Endothelial cell (in vitro differentiated cells): Measurements from ENCODE around the gene RNF220. TPM values are rescaled to one million over a fixed set of nuclear protein-coding genes. Genes with fewer than 3 reads are reported as not detected.
A peak's percentile ranks its signal among the peaks of the same experiment; 100 is the strongest.

Experiments
- DNase-seq: peaks from one replicate; pipeline ENCODE4 v3.0.0; 2021; ENCODE audit warnings: low spot score
- H3K27ac Mint-ChIP-seq: one replicate; pipeline ENCODE4 v1.8.0; 2021; ENCODE audit warnings: mixed read lengths, inconsistent platforms; ENCODE audit not compliant: unreplicated experiment
- H3K27me3 Mint-ChIP-seq: one replicate; pipeline ENCODE4 v1.8.0; 2021; ENCODE audit warnings: mild to moderate bottlenecking, moderate library complexity, mixed read lengths, inconsistent platforms; ENCODE audit not compliant: unreplicated experiment
- H3K36me3 Mint-ChIP-seq: one replicate; pipeline ENCODE4 v1.8.0; 2021; ENCODE audit warnings: mild to moderate bottlenecking, low read depth, mixed read lengths, inconsistent platforms; ENCODE audit not compliant: unreplicated experiment
- H3K4me1 Mint-ChIP-seq: one replicate; pipeline ENCODE4 v1.8.0; 2021; ENCODE audit warnings: mild to moderate bottlenecking, mixed read lengths, inconsistent platforms; ENCODE audit not compliant: unreplicated experiment
- H3K4me3 Mint-ChIP-seq: one replicate; pipeline ENCODE4 v1.8.0; 2021; ENCODE audit warnings: mild to moderate bottlenecking, mixed read lengths, inconsistent platforms; ENCODE audit not compliant: unreplicated experiment
- H3K9me3 Mint-ChIP-seq: one replicate; pipeline ENCODE4 v1.8.0; 2021; ENCODE audit warnings: mixed read lengths, inconsistent platforms; ENCODE audit not compliant: unreplicated experiment
- total RNA-seq: library from RNA; stranded (reverse); fragmentation: NEBNext Ultra II Directional; extraction: Animal tissue kit (Norgen Biotek cat#: 25700); gene quantifications from one replicate; pipeline ENCODE4 v1.2.1, GENCODE V29; 2021; ENCODE audit not compliant: unreplicated experiment
- TF ChIP-seq, protein P1 (sequence below): fragments of 200-600 bp; sonication (generic); IDR thresholded peaks from one replicate; pipeline ENCODE4 v1.5.0; 2021; ENCODE audit warnings: antibody characterized with exemption; ENCODE audit not compliant: unreplicated experiment

Gene RNF220
- total RNA-seq, 1 donor from 2014 or later: 87.5 TPM

DNA sequence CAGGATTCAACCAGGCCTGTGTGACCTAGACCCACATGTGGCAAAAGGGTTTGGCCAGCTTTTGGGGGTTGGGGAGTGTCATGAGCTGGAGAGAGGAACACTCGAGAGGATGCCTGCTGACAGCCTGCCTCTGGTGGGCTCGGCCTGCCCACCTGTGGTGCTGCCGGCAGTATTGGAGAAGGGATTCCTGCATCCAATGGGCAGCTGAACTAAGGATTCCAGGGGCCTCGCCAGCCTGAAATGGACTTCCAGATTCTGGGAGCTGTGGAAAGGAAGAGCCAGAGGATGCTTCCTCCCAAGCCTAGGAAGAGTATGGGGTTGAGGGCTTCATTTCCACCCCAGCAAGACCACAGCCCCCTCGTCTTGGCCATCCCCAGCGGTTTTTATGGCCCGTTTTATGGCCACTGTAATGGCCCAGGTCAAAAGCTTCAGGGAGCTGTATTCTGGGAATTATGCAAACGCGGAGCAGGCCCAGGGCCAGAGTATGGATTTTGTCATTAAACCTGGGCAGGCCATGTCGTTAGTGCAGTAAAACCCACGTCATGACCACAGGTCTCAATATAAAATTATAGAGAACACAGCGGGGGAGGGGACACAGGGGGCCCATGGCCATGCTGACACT, 205.6 kb downstream of the RNF220 start:
- Mint-ChIP-seq H3K27ac (no peak overlapping the region), H3K36me3 (peaks cover 2% of the 10 kb centered on the region), H3K27me3 (no peaks in the 10 kb centered on the region), H3K4me1 (no peaks in the 10 kb centered on the region), H3K4me3 (no peak overlapping the region), H3K9me3 (no peaks in the 10 kb centered on the region)
- TF ChIP-seq, protein P1, sequence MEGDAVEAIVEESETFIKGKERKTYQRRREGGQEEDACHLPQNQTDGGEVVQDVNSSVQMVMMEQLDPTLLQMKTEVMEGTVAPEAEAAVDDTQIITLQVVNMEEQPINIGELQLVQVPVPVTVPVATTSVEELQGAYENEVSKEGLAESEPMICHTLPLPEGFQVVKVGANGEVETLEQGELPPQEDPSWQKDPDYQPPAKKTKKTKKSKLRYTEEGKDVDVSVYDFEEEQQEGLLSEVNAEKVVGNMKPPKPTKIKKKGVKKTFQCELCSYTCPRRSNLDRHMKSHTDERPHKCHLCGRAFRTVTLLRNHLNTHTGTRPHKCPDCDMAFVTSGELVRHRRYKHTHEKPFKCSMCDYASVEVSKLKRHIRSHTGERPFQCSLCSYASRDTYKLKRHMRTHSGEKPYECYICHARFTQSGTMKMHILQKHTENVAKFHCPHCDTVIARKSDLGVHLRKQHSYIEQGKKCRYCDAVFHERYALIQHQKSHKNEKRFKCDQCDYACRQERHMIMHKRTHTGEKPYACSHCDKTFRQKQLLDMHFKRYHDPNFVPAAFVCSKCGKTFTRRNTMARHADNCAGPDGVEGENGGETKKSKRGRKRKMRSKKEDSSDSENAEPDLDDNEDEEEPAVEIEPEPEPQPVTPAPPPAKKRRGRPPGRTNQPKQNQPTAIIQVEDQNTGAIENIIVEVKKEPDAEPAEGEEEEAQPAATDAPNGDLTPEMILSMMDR: no peak
- DNase-seq: no peak

DNA sequence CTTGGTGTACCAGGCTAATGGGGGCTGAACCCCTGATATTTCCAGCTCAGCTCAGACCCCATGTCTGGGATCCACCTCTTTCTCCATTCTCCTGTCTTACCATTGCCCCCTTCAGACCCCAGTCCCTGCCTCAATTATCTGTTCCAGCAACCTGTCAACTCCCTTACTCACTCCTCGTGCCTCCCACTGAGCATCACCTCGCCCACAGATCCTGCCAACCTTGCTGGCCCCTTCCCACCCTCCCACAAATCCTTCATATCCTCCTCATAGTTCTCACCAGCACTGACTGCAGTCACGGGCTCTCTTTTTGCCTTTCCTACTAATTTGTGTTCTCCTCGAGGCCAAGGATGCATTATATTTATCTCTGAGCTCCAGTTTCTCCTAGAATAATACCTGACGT, 206.4 kb downstream of the RNF220 start:
- H3K27ac Mint-ChIP-seq: no peak overlapping the region
- TF ChIP-seq, protein P1: no peak

DNA sequence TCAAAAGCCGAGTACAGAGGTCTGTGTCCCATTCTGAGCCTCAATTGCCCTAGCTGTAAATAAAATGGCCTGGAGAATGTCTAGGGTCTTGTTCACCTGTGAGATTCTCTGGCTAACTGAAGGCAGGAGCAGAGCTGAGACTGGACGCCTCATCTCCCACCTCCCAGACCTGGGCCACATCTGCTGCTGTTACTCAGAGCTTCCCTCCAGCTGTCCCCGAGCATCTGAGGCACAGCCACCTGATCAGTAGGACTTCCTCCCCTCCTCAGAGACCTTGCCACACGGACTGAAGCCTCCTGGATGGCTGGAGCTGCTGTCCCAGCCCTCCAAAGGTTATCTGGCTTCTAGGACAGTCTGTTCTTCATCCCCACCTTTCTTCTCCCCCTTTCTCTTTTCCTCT, 206.8 kb downstream of the RNF220 start:
- Mint-ChIP-seq H3K4me3 (no peak overlapping the region), H3K27me3 (peaks cover 2% of the 10 kb centered on the region), H3K9me3 (no peaks in the 10 kb centered on the region), H3K36me3 (peaks cover 14% of the 10 kb centered on the region), H3K4me1 (peaks cover 3% of the 10 kb centered on the region), H3K27ac (no peak overlapping the region)
- TF ChIP-seq, protein P1: no peak
- no peak for DNase-seq

More for the DNA sequence above, 206.4 kb downstream of the RNF220 start:
- no peak for DNase-seq
- H3K9me3 Mint-ChIP-seq: no peaks in the 10 kb centered on the region
- no peaks in the 10 kb centered on the region for H3K27me3 Mint-ChIP-seq
- no peak overlapping the region for H3K4me3 Mint-ChIP-seq
- H3K36me3 Mint-ChIP-seq: peaks cover 10% of the 10 kb centered on the region
- no peaks in the 10 kb centered on the region for H3K4me1 Mint-ChIP-seq

DNA sequence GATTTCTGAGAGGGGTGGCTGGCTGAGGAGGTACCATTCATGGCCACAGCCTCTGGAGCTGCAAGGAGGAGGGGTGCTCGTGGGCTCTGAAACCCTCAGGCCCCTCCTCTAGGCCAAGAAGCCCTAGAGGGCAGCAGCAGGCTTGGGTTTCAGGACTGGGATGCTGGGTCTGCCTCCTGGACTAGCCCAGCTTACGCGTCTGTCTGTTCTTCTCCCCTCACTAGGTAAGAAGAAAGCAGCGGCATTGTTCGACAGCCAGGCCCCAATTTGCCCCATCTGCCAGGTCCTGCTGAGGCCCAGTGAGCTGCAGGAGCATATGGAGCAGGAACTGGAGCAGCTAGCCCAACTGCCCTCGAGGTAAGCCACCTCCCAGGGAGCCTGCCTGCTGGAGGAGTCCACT, 208.9 kb downstream of the RNF220 start:
- H3K27ac Mint-ChIP-seq: no peak overlapping the region
- DNase-seq: no peak
- no peak overlapping the region for H3K4me3 Mint-ChIP-seq
- TF ChIP-seq, protein P1: no peak
- H3K36me3 Mint-ChIP-seq: peaks cover 19% of the 10 kb centered on the region
- peaks cover 4% of the 10 kb centered on the region for H3K4me1 Mint-ChIP-seq
- H3K27me3 Mint-ChIP-seq: peaks cover 10% of the 10 kb centered on the region
- H3K9me3 Mint-ChIP-seq: no peaks in the 10 kb centered on the region

DNA sequence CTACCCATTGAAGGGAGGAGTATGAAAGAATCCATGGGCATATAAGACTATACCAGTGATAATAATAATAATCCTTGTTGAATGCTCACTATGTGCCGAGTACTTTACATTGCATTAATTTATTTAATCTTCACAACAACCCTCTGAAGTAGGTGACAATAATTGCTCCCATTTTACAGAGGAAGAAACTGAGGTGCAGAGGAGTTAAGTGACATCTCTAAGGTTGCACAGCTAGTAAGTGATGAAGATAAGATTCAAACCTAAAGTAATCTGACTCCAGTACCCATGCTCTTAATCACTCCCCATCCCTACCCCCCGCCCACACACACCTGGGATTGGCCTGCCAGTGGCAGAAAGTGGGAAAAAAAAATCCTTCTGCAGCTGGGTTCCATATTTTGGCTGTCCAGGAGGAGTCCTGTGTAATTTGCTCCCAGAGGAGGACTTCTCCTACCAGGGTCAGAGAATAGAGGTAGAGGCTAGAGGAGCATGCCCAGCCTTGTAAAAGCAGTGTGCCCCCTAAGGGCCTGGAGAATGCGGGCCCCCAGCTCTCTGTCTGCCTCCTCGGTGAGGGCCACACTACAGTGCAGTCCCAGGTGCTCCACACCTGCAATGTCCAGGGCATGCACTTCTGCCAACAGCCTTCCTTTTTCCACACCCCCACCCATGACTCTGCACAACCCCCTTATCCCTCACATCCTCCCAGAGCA, 211.4 kb downstream of the RNF220 start:
- Mint-ChIP-seq H3K4me3 (peak overlapping the region; percentile 71), H3K4me1 (peaks cover 10% of the 10 kb centered on the region), H3K27me3 (peaks cover 14% of the 10 kb centered on the region), H3K9me3 (no peaks in the 10 kb centered on the region), H3K27ac (no peak overlapping the region), H3K36me3 (peaks cover 19% of the 10 kb centered on the region)
- DNase-seq: no peak
- TF ChIP-seq, protein P1: no peak
